Parathyroid adenoma (tissue), 2 donors: ENCODE data around the gene ASXL2.

Experiments
- H2AFZ ChIP-seq: fragments of 300-600 bp; sonication (generic); one replicate; pipeline ENCODE4 v1.7.0; 2017; ENCODE audit warnings: antibody characterized with exemption, mild to moderate bottlenecking
- H3K27ac ChIP-seq: fragments of 300-600 bp; sonication (generic); one replicate; pipeline ENCODE4 v1.7.0; 2017
- H3K27me3 ChIP-seq: fragments of 300-600 bp; sonication (generic); one replicate; pipeline ENCODE4 v1.7.0; 2017; ENCODE audit warnings: low read length; ENCODE audit not compliant: control insufficient read depth, insufficient read depth
- H3K36me3 ChIP-seq: fragments of 300-600 bp; sonication (generic); one replicate; pipeline ENCODE4 v1.7.0; 2017; ENCODE audit warnings: low read length; ENCODE audit not compliant: control insufficient read depth, insufficient read depth
- H3K4me1 ChIP-seq: fragments of 300-600 bp; sonication (generic); one replicate; pipeline ENCODE4 v1.7.0; 2017; ENCODE audit warnings: control low read depth
- H3K4me2 ChIP-seq: fragments of 300-600 bp; sonication (generic); one replicate; pipeline ENCODE4 v1.7.0; 2017; ENCODE audit warnings: low read length
- H3K4me3 ChIP-seq: fragments of 300-600 bp; sonication (generic); one replicate; pipeline ENCODE4 v1.7.0; 2017; ENCODE audit warnings: low read depth, low read length
- H3K79me2 ChIP-seq: fragments of 300-600 bp; sonication (generic); one replicate; pipeline ENCODE4 v1.7.0; 2017; ENCODE audit warnings: control low read depth
- H3K9ac ChIP-seq: fragments of 300-600 bp; sonication (generic); one replicate; pipeline ENCODE4 v1.7.0; 2017; ENCODE audit warnings: mild to moderate bottlenecking
- H3K9me3 ChIP-seq: fragments of 300-600 bp; sonication (generic); one replicate; pipeline ENCODE4 v1.7.0; 2017; ENCODE audit warnings: low read length; ENCODE audit not compliant: control insufficient read depth
- TF ChIP-seq, protein P1 (sequence below): fragments of 300-600 bp; sonication (generic); IDR thresholded peaks from one replicate; pipeline ENCODE4 v1.7.0; 2017; ENCODE audit warnings: antibody characterized with exemption, mild to moderate bottlenecking
- donor health status: primary hyperparathyroidism.

ASXL2 gene

GRCh38 chr2:25797620-25798488 lies 80.4 kb downstream of the ASXL2 start:
- Histone ChIP-seq H3K27ac (no peak overlapping the region), H2AFZ (no peak overlapping the region), H3K79me2 (peaks cover 11% of the 10 kb centered on the region), H3K4me2 (no peak overlapping the region), H3K36me3 (no peaks in the 10 kb centered on the region), H3K27me3 (no peaks in the 10 kb centered on the region), H3K9ac (no peak overlapping the region), H3K4me3 (no peak overlapping the region), H3K9me3 (no peaks in the 10 kb centered on the region), H3K4me1 (no peaks in the 10 kb centered on the region)
- TF ChIP-seq, protein P1, sequence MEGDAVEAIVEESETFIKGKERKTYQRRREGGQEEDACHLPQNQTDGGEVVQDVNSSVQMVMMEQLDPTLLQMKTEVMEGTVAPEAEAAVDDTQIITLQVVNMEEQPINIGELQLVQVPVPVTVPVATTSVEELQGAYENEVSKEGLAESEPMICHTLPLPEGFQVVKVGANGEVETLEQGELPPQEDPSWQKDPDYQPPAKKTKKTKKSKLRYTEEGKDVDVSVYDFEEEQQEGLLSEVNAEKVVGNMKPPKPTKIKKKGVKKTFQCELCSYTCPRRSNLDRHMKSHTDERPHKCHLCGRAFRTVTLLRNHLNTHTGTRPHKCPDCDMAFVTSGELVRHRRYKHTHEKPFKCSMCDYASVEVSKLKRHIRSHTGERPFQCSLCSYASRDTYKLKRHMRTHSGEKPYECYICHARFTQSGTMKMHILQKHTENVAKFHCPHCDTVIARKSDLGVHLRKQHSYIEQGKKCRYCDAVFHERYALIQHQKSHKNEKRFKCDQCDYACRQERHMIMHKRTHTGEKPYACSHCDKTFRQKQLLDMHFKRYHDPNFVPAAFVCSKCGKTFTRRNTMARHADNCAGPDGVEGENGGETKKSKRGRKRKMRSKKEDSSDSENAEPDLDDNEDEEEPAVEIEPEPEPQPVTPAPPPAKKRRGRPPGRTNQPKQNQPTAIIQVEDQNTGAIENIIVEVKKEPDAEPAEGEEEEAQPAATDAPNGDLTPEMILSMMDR: no peak

DNA sequence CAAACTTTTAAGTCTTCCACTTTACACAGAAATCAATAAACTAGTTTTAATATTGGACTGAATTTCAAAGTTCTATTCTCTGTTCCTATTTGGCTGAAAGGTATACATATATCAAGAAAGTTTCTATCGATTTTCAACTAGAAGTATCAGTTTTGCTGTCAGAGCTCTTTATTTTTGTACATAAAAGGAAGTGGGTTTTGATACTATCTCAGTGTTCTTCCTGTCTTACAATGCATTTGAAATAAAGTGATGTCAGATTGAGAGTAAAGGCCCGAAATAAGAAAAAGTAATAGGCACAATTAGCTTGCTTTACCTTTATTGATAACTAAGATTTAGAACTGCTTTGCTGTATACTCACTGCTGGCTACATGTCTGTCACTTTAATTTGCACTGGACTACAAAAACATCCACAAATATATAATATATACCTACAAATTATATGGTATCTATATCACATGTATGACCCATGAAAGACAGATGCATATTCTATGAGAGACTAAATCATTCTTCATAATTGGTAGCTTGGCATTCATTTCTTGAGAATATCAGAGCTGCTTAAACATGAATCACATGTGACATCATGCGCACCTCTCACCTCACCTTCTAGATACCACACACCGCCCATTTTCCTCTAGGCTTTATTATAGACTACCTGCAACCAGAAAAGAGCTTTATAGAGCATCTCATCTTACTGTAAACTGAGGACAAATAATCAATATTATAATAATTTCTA lies 83.6 kb downstream of the ASXL2 start:
- Histone ChIP-seq H3K4me2 (no peak overlapping the region), H3K4me1 (no peaks in the 10 kb centered on the region), H3K79me2 (peaks cover 7% of the 10 kb centered on the region), H3K36me3 (no peaks in the 10 kb centered on the region), H2AFZ (no peak overlapping the region), H3K9me3 (no peaks in the 10 kb centered on the region), H3K27me3 (no peaks in the 10 kb centered on the region), H3K27ac (no peak overlapping the region), H3K4me3 (no peak overlapping the region), H3K9ac (no peak overlapping the region)
- TF ChIP-seq, protein P1: no peak

DNA sequence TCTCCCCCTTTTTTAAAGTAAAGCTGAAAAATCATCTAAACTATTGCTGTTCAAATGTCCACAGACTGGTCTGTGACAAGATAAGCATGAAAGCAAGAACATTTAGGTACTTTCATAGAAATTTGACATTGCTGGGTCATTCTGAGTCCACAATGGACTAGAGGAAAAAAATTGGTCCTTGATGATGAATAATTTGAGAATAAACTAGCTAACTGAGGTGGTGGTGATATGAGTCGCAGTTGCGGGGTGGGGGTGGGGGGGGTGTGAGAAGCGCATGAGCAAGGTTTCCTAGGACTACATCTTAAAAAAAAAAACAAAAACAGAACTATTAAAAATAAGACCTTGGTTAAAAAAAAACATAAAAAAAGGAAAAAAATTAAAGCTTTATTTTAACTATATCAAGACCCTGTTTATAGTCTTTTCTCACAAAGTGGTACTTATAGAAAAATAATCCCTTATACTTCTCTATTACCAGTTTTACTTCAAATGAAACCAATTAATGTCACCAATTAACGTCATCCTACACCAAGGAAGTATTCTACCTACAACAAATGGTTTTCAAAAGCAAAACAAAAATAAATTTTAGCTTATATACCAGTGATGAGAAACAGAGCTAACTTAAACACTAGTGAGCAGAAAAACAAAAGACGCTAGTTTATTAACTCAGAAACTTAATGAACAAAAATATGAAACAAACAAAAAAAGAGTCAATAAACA lies 88.1 kb downstream of the ASXL2 start:
- TF ChIP-seq, protein P1: no peak
- no peak overlapping the region for H3K9ac ChIP-seq
- H3K9me3 ChIP-seq: no peaks in the 10 kb centered on the region
- H3K27me3 ChIP-seq: no peaks in the 10 kb centered on the region
- H3K4me1 ChIP-seq: no peaks in the 10 kb centered on the region
- no peak overlapping the region for H2AFZ ChIP-seq
- H3K36me3 ChIP-seq: no peaks in the 10 kb centered on the region
- no peak overlapping the region for H3K4me3 ChIP-seq
- no peak overlapping the region for H3K4me2 ChIP-seq
- no peaks in the 10 kb centered on the region for H3K79me2 ChIP-seq
- H3K27ac ChIP-seq: no peak overlapping the region

- H3K27me3 ChIP-seq: no peaks in the 10 kb centered on the region
- TF ChIP-seq, protein P1: no peak
- H2AFZ ChIP-seq: no peak overlapping the region
- no peaks in the 10 kb centered on the region for H3K36me3 ChIP-seq
- no peaks in the 10 kb centered on the region for H3K4me1 ChIP-seq
- H3K79me2 ChIP-seq: no peaks in the 10 kb centered on the region
- no peak overlapping the region for H3K4me2 ChIP-seq
- no peak overlapping the region for H3K9ac ChIP-seq
- no peak overlapping the region for H3K27ac ChIP-seq
- H3K4me3 ChIP-seq: no peak overlapping the region
- no peaks in the 10 kb centered on the region for H3K9me3 ChIP-seq
Measured at GRCh38 chr2:25788457-25788856, 89.8 kb downstream of the ASXL2 start.
